Body of pancreas (tissue), 4 donors: ENCODE measurements around the gene UBXN10.

Experiments
- POLR2A ChIP-seq, 3 donors: fragments of 450-650 bp; IDR thresholded peaks; one replicate each; pipeline ENCODE4 v1.6.1; 2016; ENCODE audit warnings: antibody characterized with exemption in 3 of 3, mild to moderate bottlenecking in 2 of 3
- TF ChIP-seq, protein P1 (sequence below), 7 experiments: fragments of 450-650 bp in 4 of 7; fragments of 200-600 bp in 3 of 7; sonication (generic) in 3 of 7; IDR thresholded peaks; one replicate each; pipeline ENCODE4 v1.5.1; 2016 to 2019; ENCODE audit warnings: antibody characterized with exemption in 7 of 7

DNA sequence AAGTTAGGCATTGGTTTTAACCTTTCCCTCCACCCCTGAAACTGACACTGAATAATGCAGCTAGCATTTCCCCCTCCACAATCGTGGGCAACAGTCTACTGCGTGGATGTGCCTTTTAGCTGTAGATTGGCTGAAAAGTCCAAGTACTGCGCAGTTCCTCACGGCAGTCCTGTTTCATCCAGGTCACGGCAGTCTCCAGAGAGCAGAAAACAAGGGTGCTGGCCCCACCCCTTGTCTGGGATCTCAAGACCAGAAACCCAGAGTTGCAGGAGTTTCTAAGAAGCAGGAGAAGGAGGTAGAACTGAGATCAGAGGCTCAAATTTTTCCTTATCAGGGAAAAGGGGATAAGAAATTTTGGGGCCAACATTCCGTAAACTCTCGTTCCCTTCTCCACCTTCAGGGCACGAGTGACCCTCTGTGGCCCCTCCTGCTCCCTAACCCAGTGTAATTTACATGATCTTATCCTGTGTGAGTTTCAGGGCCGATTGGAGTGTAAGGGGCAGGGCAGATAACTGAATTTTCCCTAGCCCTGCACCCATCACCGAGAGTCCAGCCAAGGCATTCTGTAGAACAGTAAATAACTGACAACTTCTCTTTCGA is 26.3 kb downstream of the UBXN10 start:
- TF ChIP-seq POLR2A (IDR thresholded peaks at IDR 0.05), result no peak
- TF ChIP-seq, protein P1, sequence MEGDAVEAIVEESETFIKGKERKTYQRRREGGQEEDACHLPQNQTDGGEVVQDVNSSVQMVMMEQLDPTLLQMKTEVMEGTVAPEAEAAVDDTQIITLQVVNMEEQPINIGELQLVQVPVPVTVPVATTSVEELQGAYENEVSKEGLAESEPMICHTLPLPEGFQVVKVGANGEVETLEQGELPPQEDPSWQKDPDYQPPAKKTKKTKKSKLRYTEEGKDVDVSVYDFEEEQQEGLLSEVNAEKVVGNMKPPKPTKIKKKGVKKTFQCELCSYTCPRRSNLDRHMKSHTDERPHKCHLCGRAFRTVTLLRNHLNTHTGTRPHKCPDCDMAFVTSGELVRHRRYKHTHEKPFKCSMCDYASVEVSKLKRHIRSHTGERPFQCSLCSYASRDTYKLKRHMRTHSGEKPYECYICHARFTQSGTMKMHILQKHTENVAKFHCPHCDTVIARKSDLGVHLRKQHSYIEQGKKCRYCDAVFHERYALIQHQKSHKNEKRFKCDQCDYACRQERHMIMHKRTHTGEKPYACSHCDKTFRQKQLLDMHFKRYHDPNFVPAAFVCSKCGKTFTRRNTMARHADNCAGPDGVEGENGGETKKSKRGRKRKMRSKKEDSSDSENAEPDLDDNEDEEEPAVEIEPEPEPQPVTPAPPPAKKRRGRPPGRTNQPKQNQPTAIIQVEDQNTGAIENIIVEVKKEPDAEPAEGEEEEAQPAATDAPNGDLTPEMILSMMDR (IDR thresholded peaks at IDR 0.05), result no peak
